ENCODE measurements around the gene VPS37B.

Gene VPS37B

DNA sequence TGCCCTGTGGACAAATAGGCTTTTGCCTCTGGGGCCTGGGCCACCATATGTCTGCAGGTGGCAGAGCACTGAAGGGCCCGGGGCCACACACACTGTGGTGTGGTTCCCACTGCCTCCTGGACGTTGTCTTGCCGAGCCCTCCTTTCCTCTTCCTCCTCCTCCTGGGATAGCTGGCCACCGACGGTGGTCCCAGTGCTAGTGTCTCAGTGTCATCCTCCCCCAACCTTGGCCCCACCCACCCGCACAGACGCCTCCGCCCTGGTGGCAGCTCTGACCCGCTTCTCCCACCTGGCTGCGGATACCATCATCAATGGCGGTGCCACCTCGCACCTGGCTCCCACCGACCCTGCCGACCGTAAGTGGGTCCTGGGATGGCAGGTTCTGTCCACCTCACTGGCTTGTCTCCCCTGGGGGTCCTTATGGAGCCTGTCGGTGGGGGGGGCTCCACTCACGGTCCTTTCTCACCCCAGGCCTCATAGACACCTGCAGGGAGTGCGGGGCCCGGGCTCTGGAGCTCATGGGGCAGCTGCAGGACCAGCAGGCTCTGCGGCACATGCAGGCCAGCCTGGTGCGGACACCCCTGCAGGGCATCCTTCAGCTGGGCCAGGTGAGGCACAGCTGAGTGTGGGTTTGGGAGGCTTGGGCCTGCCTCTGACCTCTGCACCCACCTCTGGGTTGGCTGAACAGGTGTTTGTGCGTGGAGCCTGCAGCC, 37.2 kb downstream of the VPS37B start:
- H3K27ac ChIP-seq, result no peak overlapping the region
- TF ChIP-seq CTCF (IDR thresholded peaks at IDR 0.05), result no peak
- no peak overlapping the region for H3K4me3 ChIP-seq
- DNase-seq (ENCODE audit: low spot score), result no peak

GRCh38 chr12:122858171-122858570, 37.8 kb downstream of the VPS37B start:
- no peak overlapping the region for H3K4me3 ChIP-seq
- no peak for DNase-seq (ENCODE audit: low spot score)
- TF ChIP-seq CTCF (IDR thresholded peaks at IDR 0.05), result no peak
- H3K27ac ChIP-seq, result no peak overlapping the region

DNA sequence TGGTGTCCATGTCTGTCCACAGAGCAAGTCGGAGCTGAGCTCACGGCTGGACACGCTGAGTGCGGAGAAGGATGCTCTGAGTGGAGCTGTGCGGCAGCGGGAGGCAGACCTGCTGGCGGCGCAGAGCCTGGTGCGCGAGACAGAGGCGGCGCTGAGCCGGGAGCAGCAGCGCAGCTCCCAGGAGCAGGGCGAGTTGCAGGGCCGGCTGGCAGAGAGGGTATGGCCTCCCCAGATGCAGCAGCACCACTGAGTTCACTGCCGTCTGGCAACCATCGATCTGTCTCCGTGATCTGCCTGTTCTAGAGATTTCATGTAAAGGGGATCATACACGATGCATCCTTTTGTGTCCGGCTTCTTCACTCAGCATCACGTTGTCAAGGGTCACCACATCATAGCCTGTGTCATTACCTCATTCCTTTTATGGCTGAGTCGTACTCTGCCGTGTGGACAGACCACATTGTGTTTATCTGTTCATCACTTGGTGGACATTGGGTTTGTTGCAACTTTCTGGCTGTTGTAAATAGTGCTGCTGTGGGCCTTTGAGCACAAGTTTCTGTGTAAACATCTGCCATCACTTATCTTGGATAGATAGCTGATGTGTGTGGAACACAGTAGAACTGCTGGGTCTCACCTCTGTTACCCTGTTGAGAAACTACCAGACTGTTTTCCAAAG, 38.8 kb downstream of the VPS37B start:
- H3K27ac ChIP-seq, result no peak overlapping the region
- DNase-seq (ENCODE audit: low spot score), result no peak
- no peak overlapping the region for H3K4me3 ChIP-seq
- TF ChIP-seq CTCF (IDR thresholded peaks at IDR 0.05), result no peak

GRCh38 chr12:122855928-122856831, 39.7 kb downstream of the VPS37B start:
- TF ChIP-seq CTCF (IDR thresholded peaks at IDR 0.05), result no peak
- H3K27ac ChIP-seq, result no peak overlapping the region
- DNase-seq (ENCODE audit: low spot score), result no peak

DNA sequence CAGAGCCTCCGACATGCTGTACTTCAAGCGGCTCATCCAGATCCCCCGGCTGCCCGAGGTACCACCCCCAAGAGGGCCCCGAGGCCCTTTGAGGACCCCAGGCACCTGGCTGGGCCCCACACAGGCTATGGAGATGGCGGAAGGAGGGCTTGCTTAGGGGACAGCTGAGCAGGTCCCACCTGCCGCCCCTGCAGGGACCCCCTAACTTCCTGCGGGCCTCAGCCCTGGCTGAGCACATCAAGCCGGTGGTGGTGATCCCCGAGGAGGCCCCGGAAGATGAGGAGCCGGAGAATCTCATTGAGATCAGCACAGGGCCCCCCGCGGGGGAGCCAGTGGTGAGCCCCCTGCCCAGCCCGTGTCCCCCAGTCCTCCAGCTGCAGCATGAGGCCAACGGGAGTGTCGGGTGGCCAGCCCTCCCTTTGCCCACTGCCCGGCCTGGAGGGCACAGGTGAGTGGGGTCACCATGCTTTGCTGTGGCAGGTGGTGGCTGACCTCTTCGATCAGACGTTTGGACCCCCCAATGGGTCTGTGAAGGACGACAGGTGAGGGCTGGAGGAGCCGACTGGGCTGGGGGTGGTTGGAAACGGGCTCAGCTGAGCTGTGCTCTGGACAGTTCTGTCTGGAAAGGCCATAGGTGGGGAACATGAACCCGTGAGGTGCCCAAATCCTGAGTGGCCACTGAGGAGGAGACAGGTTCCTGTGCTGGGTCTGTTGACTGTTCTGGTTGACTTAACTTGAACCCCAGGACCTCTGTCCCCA, 40.7 kb downstream of the VPS37B start:
- no peak for TF ChIP-seq CTCF (IDR thresholded peaks at IDR 0.05)
- no peak for DNase-seq (ENCODE audit: low spot score)
- Histone ChIP-seq H3K4me3 (no peak overlapping the region), H3K27ac (no peak overlapping the region)

More at GRCh38 chr12:122855928-122856831, 39.7 kb downstream of the VPS37B start:
- H3K4me3 ChIP-seq, result no peak overlapping the region

DNA sequence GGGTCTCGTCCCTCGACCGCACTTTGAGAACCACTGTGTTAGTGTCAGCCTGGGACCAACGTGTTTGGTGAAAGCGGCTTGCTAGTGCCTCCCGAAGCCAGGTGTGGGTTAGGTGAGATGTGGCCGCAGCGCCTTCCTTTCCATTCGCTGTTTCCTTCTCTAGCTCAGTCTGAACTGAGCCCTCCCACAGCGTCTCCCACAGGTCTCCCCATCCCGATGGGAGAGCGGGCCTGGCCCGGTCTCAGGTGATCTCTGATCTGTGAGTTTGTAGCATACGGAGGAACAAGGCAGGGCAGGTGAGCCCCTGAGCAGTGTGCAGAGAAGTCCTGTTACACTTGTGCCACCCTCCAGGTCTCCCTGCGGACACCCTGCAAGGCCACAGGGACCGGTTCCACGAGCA, 41.4 kb downstream of the VPS37B start:
- no peak overlapping the region for H3K27ac ChIP-seq

More for the DNA sequence above, 41.4 kb downstream of the VPS37B start:
- DNase-seq (ENCODE audit: low spot score), result no peak
- H3K4me3 ChIP-seq, result no peak overlapping the region
- no peak for TF ChIP-seq CTCF (IDR thresholded peaks at IDR 0.05)
